T-helper 1 cell treated with Interleukin-12 subunit alpha and Interleukin-12 subunit beta and Interleukin-4 antibody, amounts not matched to agents 30 ng/mL and 1 ng/mL, for 36 hours (primary cell): Measurements from ENCODE around the gene CALU. TPM values are rescaled to one million over a fixed set of nuclear protein-coding genes. Genes with fewer than 3 reads are reported as not detected.

ENCODE experiments used
- intact Hi-C: fragments of 100-400 bp; cut with micrococcal nuclease; formaldehyde crosslinking; loops from one replicate; pipeline ENCODE4 v1.15.1; 2024
- total RNA-seq: library from RNA; stranded (reverse); gene quantifications from 2 replicates; pipeline ENCODE4 v1.2.3, GENCODE V29; 2022

CALU gene
- total RNA-seq, 1 donor from 2014 or later: 42.4 TPM

- intact Hi-C loops: no loop called here
Observed at GRCh38 chr7:128807191-128807590, 68.0 kb downstream of the CALU start.

- intact Hi-C loops: no loop called here
Observed at GRCh38 chr7:128809363-128809762, 70.2 kb downstream of the CALU start.

GRCh38 chr7:128810473-128810872 is 71.3 kb downstream of the CALU start:
- intact Hi-C loops: no loop called here

GRCh38 chr7:128810997-128811396 is 71.8 kb downstream of the CALU start:
- intact Hi-C loops: no loop called here

- intact Hi-C loops: no loop called here
Observed at GRCh38 chr7:128811631-128812430, 72.7 kb downstream of the CALU start.

GRCh38 chr7:128812514-128813168 is 73.5 kb downstream of the CALU start:
- intact Hi-C loops: no loop called here

- intact Hi-C loops: no loop called here
Observed at GRCh38 chr7:128814499-128814898, 75.3 kb downstream of the CALU start.

GRCh38 chr7:128815289-128815942 is 76.3 kb downstream of the CALU start:
- intact Hi-C loops: no loop called here

- intact Hi-C loops: no loop called here
Observed at GRCh38 chr7:128818694-128819093, 79.5 kb downstream of the CALU start.

Other genes starting within 250 kb of the CALU start
- 1.5 and 3.4 TPM in 2 replicates for gene GARIN1A, start 67.1 kb upstream of the CALU start, total RNA-seq
- gene OPN1SW, start 36.4 kb downstream of the CALU start, total RNA-seq: not detected in 2 replicates
- gene CCDC136, start 52.6 kb downstream of the CALU start, total RNA-seq: 5.3 and 8.8 TPM in 2 replicates
- 0.02 TPM in 1 of 2 replicates, not detected in the other for gene FLNC, start 91.0 kb downstream of the CALU start, total RNA-seq
- 125 and 127 TPM in 2 replicates for gene ATP6V1F, start 123.5 kb downstream of the CALU start, total RNA-seq
- 0.10 and 0.20 TPM in 2 replicates for gene KCP, start 171.3 kb downstream of the CALU start, total RNA-seq
- gene IRF5, start 198.6 kb downstream of the CALU start, total RNA-seq: 9.8 and 11.3 TPM in 2 replicates